Activated CD4-positive, CD25-positive, alpha-beta regulatory T cell treated with anti-CD3 and anti-CD28 coated beads, Interleukin-2, amount 50 U/mL, for 24 hours (primary cell): Measurements from ENCODE around the gene KIF1A.

Source experiments
- ATAC-seq, 2 donors: fragments of 150-1000 bp; cut with Tn5 transposase; one replicate each; pipeline ENCODE4 v1.10.0; 2021; ENCODE audit warnings: mild to moderate bottlenecking in 1 of 2, moderate library complexity in 1 of 2

The KIF1A gene

GRCh38 chr2:240819126-240819857, 727 bp downstream of the KIF1A start:
- no peak for ATAC-seq

GRCh38 chr2:240818293-240819125, 1.5 kb downstream of the KIF1A start:
- no peak for ATAC-seq

- no peak for ATAC-seq
Observed at GRCh38 chr2:240817496-240818292, 2.3 kb downstream of the KIF1A start.

DNA sequence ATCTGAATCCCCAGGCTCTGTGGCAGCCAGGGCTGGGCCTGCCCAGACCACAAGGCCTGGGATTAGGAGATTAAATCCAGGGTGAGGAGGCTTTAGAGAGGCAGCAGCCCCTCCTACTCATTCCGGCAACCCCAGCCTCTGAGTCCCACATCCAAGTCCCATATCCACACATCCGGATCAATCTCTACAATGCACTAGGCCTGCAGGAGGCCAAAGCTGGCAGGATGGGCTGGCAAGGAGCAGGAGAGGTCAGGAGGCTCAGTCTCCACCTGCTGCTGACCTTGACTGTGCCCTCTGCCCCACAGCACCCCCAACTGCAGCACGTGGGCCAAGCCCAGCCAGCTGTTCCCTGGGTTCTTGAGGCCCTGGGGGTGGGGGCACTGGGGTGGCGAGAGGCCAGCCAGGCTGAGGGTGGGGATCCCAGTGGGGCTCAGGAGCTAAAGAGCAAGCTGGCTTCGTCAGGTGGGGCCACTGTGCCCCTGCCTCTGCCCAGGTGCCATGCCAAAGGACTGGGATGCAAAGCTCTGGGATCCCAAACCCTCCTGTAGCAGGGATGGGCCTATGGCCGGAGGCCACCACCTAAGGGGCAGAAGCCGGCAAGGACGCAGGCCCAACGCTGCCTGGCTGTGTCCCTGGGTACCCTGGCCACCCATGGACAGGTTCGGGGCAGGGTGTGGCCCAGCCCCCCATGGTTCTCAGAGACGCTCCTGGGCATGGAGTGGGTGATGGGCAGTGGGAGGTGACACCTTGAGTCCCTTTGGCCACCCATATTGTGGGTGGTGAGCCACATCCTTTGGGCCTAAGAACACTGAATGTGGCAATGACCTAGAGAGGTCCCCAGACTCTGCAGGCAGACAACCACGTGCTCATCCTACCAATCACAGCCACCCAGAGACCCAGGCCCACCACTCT, 3.2 kb downstream of the KIF1A start:
- no peak for ATAC-seq

DNA sequence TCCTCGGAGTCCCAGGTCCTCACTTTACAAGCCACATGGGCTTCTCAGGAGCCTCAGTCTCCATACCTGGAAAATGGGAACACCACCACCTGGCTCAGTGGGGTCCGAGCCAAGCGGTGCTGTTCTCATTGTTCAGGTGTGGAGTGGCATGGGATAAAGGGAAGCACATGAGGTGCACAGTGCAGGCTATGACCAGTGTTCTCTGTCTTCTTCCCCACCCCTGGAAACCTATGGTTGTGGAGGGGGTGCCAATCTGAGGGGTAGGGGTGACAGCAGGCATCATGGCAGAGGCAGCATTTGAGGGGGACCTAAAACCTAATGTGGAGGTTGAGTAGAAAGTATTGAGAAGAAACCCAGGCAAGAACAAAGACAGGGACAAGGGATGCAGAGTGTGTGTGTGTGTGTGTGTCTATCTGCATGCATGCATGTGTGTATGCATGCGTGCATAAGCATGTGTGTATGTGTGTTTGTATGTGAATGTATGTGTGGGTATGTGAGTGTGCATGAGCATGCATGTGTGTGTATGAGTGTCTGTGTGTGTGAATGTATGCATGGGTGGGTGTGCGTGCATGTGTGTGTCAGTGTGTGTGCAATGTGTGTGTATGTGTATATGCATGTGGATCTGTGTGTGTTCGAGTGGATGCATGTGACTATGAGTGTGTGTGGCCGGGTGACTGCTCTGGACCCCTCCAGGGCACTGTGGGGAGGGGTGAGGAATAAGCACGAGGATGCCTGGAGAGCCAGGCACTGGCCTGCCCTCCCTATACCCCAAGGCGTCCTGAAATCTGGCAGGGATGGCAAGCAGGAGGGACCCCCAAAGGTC, 4.0 kb downstream of the KIF1A start:
- no peak for ATAC-seq

DNA sequence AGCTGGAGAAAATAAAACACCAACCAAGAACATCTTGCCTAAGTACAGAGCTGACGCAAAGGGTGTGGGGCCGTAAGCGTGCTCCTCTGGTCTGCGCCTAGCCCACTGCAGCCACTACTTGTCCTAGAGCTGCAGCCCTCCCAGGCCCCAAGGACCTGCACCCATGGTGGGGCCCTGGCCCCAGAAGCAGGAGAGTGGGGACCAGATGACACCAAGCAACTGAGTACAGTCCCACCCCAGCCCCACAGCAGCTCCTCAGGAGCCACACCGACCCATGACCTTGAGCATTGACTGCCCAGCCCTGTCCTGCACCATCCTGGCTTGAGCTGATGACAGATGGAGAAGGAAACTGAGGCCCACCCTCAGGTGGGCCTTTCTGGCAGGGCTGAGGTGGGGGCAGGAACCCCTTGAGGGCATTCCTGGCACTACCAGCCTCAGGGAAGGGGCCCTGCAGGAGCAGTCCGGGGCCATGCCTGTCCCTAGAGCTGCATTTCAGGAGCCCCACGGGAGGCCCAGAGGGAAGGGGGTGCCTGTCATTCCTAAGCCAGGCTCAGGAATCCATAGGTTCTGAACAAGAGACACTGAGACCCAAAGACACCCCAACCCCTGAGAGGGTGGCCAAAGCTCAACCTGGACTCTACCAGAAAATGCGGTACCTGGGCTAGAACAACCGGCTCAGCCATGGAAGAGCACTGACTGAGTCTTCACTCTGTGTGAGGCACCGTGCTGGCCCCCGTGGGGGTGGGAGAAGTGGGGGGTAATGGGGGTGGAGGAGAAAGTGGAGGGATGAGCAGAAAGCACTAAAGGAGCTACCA, 4.9 kb downstream of the KIF1A start:
- no peak for ATAC-seq

DNA sequence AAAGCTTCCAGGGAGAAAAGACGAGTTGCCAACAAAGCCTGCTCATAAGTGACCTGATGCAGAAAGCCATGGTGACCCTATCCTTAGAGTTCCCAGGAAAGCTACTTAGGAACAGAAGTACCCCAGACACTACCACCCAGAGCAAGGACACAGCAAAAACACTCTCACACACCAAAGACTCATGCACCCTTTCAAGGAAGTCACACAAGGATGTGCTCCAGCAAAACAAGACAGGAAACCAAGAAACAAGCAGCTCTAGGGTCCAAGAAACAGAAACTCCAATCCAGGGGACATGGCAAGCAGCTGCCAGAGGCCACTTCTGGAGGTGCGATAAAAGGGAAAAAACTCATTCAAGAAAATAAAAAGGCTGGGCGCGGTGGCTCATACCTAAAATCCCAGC, 5.7 kb downstream of the KIF1A start:
- no peak for ATAC-seq

DNA sequence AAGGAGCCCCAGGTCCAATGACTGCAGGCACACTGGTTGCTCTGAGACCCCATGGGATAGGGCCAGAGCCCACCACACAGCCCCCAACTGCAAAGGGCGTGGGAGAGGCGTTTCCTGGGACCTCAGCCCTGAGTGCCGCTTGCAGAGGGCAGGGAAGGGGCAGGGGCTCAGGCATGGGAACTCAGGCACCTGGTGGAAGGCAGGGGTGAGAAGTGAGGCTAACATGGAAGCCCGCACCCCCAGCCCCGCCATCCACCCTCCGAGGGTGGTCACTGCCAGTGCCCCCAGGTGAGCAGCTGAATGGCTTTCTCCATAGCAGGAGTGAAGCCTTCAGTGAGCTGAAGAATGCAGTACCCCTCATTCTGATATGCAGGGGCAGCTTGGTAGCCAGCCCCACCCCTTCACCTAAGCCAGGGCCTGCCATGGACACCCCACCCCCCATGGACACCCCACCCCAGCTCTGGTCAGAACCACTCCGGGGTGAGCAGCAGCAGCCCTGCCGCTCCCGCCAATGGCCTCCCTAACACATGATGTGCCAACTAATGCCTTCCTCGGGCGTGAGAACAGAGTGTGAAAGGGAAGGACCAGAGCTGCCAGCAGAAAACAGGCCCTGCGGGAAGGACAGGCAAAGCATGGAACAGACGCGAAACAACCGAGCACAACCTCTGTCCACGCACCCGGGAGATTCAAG, 6.6 kb downstream of the KIF1A start:
- ATAC-seq = no peak

GRCh38 chr2:240812721-240813120, 7.3 kb downstream of the KIF1A start:
- ATAC-seq = no peak

- ATAC-seq = no peak
Observed at GRCh38 chr2:240812301-240812680, 7.7 kb downstream of the KIF1A start.

- no peak for ATAC-seq
Observed at GRCh38 chr2:240811346-240812300, 8.4 kb downstream of the KIF1A start.

DNA sequence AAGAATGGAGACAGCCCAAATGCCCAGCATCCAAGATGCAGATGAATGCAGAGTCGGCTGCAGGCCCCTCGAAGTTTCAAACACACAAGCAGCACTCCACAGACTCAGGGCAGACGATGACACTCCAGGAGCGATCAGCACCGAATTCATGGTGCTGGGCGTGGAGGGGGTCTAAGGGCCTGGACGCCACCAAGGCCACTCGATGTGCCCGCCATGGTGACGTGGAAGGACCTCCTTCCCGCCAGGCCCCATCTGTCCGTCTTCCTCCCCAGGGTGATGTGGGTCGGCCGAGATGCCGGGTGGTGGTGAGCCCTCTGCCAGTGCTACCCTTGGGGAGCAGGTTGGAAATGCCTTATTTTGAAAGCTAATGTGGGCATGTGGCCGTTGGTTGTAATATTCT, 9.4 kb downstream of the KIF1A start:
- no peak for ATAC-seq

GRCh38 chr2:240810199-240810598, 9.8 kb downstream of the KIF1A start:
- ATAC-seq = no peak

DNA sequence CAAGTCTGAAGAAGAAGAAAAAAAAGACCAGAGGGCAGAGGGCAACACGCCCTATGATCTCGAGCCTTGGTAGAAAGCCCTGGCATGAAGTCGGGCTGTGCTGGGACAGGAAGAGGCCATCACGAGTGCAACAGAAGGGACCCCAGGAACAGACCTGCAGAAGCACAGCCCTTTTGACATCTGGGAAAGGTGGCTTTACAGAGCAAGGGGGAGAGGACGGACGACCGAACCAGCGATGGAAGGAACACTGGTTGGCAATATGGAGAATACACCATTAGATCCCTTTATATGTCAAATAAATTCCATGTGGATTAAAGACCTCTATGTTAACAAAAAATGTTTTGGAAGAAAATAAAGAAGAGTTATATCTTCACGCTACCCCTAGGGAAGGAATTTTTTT, 10.7 kb downstream of the KIF1A start:
- ATAC-seq = no peak

DNA sequence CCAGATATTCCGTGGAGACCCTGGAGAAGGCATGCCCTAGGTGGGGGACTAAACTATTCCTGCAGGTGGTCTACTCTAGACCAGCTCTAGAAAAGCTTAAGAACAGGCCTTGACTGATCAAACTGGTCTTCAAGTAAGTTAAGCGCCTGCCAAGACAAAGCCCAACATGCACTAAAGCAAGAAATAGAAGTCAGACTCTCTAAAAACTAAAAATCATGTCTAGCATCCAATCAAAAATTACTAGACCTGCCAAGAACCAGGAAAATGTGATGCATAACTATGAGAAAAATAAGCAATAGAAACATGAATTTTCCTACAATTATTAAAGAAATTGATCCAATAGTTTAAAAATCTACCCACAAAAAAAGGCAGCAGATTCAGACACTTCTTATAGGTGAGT, 13.6 kb downstream of the KIF1A start:
- ATAC-seq = no peak

DNA sequence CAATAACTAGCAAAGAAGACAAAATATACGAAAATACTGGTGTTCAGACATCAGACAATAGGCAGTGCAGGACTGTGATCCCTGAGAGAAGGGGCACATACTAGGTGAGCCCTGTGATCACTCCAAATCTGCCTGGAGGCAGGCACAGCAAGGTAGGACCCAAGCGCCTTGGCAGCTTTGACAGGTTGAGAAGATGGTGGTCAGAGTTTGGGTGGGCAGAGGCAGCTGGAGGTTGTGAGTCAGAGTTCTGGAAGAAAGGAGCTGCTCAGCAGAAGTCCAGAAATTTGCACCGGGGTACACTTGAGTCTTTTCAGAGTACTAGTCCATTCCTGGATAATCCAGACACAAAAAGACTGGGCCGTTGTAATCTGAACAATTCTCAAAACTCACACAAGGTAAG, 14.0 kb downstream of the KIF1A start:
- no peak for ATAC-seq

DNA sequence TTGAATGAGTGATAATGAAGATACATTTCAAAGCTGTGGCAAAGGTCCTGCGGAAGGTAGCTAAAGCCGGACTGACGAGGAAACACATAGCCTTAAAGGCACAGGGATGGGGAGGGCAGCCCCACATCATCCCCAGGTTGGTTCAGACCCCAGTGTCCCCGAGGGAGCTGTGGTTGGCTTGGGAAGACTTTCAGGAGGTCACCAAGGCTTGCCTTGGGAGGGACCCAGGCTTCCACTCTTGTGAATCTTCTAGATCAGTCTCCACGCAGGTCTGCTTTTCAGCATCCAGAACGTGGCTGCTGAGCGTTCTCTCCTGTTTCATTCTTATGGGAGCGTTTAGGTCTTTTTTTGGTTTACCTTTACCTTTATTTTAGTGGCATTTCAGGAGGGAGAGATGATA, 16.8 kb downstream of the KIF1A start:
- no peak for ATAC-seq

DNA sequence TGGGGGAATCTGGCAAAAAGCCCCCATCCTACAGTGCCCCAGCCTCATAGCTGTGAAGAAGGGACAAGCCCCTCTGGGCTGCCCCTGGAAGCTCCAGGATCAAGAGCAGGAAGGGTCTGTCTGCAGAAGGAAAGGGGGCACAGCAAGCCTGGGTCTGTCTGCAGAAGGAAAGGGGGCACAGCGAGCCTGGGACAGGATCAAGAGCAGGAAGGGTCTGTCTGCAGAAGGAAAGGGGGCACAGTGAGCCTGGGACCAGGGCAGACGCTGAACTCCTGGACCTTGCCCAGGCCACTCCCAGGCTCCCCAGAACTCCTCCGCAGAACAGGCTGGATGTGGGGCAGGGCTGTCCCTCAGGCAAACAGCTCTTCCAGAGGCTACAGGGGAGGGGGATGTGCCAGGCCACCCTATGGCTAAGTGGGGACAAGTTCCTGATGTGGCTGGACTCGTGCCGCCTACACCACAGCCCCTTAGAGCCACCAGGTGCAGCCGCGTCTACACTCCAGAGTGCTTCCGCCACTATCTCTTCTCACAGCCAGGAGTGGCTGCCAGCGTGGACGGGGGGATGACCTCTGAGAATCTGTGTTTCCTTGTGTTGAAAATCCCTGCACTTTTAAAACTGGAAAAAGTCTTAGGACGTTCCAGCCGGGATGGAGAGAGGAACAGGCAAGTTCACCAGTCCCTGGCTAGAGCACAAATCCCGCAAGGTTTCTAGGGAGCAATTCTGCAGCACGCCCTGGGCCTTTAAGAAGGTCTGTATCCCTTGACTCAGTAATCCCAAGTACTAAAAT, 20.8 kb downstream of the KIF1A start:
- no peak for ATAC-seq
